ENCODE results near the gene NALCN. TPM values are rescaled to one million over a fixed set of nuclear protein-coding genes. Genes with fewer than 3 reads are reported as not detected.

Gene NALCN
- total RNA-seq, 2 donors from 2014 or later: 11.8 to 14.9 TPM

DNA sequence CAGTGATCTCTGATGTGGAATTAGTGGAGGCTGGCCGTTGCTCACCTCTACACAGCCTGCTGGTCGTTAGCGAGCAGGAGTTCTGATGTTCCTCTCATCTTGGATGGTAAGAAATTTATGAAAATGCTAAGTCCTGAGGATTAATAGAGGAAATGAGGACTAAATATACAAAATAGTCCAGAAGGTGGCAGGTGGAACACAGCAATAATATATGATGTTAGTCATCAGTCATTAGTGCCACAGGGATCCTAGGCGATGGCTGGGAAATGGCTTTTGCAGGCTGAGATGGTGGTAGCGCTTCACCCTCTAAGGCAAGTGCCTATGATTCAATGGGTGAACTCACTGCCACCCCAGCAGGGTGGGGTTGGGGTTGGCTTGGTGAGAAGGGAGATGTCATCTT lies 403.1 kb downstream of the NALCN start:
- DNase-seq (no peak), ATAC-seq (no peak)
- intact Hi-C loops (cut with DNase I): no loop called here

- DNase-seq: no peak
- ATAC-seq: no peak
- intact Hi-C loops (cut with DNase I): no loop called here
Measured at GRCh38 chr13:101010100-101010499, 406.2 kb downstream of the NALCN start.

- intact Hi-C loops (cut with DNase I): no loop called here
- ATAC-seq: no peak
- no peak for DNase-seq
Measured at GRCh38 chr13:101007245-101007644, 409.1 kb downstream of the NALCN start.

Other genes starting within 250 kb of the NALCN start
- gene ITGBL1, start 36.2 kb upstream of the NALCN start, total RNA-seq: 10 to 100 TPM; 11.6 to 16.1 TPM